Ammon's horn (tissue), 1 donor: Measurements from ENCODE around the gene TASP1.
"Not testable (repeated sequence)": the region's sequence is repeated elsewhere in the genome, so short reads cannot be mapped to it uniquely, and the experiment has no call there.

Experiments used
- DNase-seq: peaks from one replicate; pipeline ENCODE4 v3.0.0-alpha.2; 2016; ENCODE audit warnings: low spot score

TASP1 gene

GRCh38 chr20:13638496-13639149 is at the start of gene TASP1:
TSS of gene TASP1 (minus strand) at chr20:13638932. CDS start at chr20:13630078, 8,854 bp downstream.
- DNase-seq: peak; percentile 98

DNA sequence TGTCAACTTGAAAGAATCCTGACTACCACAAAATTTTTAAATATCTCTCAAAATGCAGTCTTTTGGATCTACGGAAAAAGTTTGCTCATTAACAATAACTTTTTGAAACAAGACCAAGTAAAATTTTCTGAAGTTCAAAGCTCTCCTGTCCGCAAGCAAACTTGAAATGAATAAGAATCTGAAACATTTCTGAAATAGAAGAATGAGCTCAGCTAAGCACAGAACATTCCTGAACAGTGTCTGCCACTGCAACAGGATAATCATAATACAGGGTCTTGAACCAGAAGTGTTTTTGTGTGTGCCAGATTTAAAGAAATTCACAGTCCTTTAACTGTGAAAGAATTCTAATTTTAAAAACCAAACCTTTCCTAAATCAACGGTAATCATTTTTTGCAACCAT is 49.1 kb upstream of the TASP1 start:
- DNase-seq: no peak

GRCh38 chr20:13685623-13686022 is 46.9 kb upstream of the TASP1 start:
- no peak for DNase-seq

GRCh38 chr20:13684566-13685222 is 46.0 kb upstream of the TASP1 start:
- no peak for DNase-seq

GRCh38 chr20:13683833-13684232 is 45.1 kb upstream of the TASP1 start:
- DNase-seq: no peak

- no peak for DNase-seq
Observed at GRCh38 chr20:13681248-13682125, 42.8 kb upstream of the TASP1 start.

GRCh38 chr20:13678944-13679343 is 40.2 kb upstream of the TASP1 start:
- DNase-seq: no peak

GRCh38 chr20:13677241-13677640 is 38.5 kb upstream of the TASP1 start:
- DNase-seq: no peak

DNA sequence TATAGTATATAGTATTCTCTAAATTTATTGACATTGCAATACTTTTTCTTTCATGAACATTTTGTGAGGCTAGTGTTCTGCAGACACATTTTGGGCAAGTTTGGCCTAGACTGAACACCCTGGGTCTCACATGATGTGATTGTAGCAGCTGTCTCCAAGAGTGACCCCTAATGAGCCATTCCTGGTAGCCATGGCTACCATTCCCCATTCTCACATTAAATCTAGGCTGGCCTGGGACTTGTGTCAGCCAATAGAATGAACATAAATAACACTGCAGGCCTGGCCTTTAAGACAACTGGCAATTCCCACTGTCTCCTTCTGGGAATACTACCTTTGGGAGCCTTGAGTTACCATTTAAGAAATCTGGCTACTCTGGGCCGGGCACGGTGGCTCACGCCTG is 38.0 kb upstream of the TASP1 start:
- DNase-seq: no peak

DNA sequence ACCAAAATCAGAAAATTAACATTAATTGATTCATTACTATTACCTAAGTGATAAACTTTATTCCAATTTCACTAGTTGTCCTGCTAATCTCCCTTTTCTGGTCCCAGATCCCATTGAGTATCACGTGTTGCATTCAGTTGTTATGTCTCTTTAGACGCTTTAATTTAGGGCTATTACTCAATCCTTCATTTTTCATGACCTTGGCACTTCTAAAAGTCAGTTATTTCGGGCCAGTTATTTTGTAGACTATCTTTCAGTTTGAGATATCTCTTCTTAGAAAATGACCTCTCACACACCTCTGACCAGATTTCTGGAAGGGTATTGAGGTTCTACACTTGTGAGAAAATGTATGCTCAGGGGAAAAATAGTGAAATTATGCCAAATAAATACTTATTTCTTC is 34.0 kb upstream of the TASP1 start:
- no peak for DNase-seq

DNA sequence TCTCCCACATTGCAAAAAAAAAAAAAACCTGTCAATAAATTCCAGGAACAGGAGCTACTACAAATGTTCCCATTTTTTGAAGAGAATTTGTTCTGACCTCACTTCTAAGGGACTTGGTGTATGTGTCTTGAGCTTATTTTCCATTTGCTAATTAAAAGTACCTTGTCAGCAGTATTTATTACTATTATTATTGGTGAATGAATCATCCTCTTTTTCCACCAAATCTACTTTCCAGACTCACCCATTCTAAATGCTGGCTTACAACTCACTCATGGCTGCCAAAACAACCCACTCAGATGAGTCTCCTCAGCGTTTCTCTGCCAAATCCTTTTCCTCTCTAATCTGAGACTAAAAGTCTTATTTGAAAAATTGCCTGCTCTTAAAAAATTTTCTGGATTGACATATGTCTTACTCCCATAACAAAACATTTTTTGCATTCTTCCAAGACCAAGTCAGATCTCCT is 33.2 kb upstream of the TASP1 start:
- peak; percentile 57 for DNase-seq

DNA sequence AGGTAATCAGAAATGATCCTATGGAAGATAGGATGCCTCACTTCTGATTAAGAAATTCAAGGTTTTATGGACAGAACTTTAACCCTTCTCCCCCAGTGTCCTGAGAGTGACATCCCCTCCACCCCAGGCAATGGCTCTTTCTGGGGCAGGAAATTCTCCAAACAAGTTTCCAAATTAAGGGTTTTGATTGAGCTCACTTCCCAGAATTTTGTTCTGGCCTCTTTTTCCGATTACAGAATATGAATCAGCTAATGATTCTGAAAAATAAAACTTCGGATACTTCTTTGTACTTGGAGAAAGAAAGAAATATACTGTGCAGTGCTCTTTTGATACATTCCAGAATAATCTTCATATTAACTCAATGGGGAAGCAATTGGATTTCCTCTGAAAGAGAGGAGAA is 32.8 kb upstream of the TASP1 start:
- no peak for DNase-seq

GRCh38 chr20:13670160-13670559 is 31.4 kb upstream of the TASP1 start:
- no peak for DNase-seq

GRCh38 chr20:13665709-13666395 is 27.1 kb upstream of the TASP1 start:
- DNase-seq: no peak

- DNase-seq: no peak
Observed at GRCh38 chr20:13661070-13661685, 22.4 kb upstream of the TASP1 start.

- no peak for DNase-seq
Observed at GRCh38 chr20:13659288-13659687, 20.6 kb upstream of the TASP1 start.

GRCh38 chr20:13658060-13658459 is 19.3 kb upstream of the TASP1 start:
- DNase-seq: not testable (repeated sequence)

- no peak for DNase-seq
Observed at GRCh38 chr20:13656721-13657368, 18.1 kb upstream of the TASP1 start.

DNA sequence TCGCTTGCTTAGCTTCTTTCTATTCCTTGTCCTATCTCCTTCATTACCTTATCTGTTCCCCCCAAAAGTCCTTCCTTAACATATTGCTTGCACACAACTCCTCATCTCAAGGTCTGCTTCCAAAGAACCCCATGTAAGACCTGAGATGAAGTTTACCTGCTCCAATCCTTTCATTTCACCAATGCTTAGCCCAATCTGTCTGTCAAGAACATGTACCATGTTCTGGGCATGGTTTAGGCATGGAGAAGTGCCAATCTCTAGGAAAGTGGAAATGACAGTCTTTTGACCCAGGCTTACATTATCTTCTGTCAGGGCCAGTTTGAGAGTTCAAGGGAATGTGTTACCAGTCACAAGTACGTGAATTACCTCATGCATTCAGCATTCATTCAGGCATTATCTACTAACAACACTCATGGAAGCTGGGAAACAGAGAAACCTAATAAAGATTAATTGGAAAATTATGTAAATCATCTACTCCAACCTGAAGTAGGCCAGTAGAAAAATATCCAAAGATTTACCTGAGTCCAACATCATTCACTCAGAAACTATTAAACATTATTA is 15.8 kb upstream of the TASP1 start:
- DNase-seq: no peak

GRCh38 chr20:13650474-13650873 is 11.7 kb upstream of the TASP1 start:
- DNase-seq: no peak
